Transverse colon (tissue), 4 donors: ENCODE results near the gene CCBE1. TPM values are rescaled to one million over a fixed set of nuclear protein-coding genes. Genes with fewer than 3 reads are reported as not detected.
"Not testable (repeated sequence)": the region's sequence is repeated elsewhere in the genome, so short reads cannot be mapped to it uniquely, and the experiment has no call there.

Experiments used
- DNase-seq: peaks from one replicate; pipeline ENCODE4 v3.0.0-alpha.2; 2019
- H3K27ac ChIP-seq, 4 donors: fragments of 200-600 bp; sonication (generic); 2 replicates each; pipeline ENCODE4 v1.5.1; 2016 to 2018; ENCODE audit warnings: inconsistent platforms in 4 of 4
- H3K27me3 ChIP-seq: fragments of 200-600 bp; sonication (generic); 2 replicates; pipeline ENCODE4 v1.5.1; 2017; ENCODE audit warnings: inconsistent platforms
- H3K36me3 ChIP-seq, 4 donors: fragments of 200-600 bp; sonication (generic); 2 replicates each; pipeline ENCODE4 v1.5.1; 2017 to 2019; ENCODE audit warnings: inconsistent platforms in 4 of 4
- H3K4me1 ChIP-seq, 4 donors: fragments of 200-600 bp; sonication (generic); 2 replicates each; pipeline ENCODE4 v1.5.1; 2017 to 2020; ENCODE audit warnings: inconsistent platforms in 4 of 4
- H3K4me3 ChIP-seq, 4 donors: fragments of 200-600 bp; sonication (generic); 1 replicate in 1 of 4; 2 replicates in 3 of 4; pipeline versions ENCODE4 v1.5.1 to v1.6.1; 2017 to 2019; ENCODE audit warnings: inconsistent platforms in 4 of 4
- H3K9me3 ChIP-seq, 2 donors: fragments of 200-600 bp; sonication (generic); 2 replicates each; pipeline ENCODE4 v1.5.1; 2017 to 2019; ENCODE audit warnings: inconsistent platforms in 2 of 2
- EP300 ChIP-seq: sonication (generic); formaldehyde crosslinking; IDR thresholded peaks from one replicate; pipeline ENCODE4 v1.6.1; 2017; ENCODE audit warnings: antibody characterized with exemption, low read depth
- POLR2A ChIP-seq: fragments of 450-650 bp; IDR thresholded peaks from one replicate; pipeline ENCODE4 v1.6.1; 2016; ENCODE audit warnings: antibody characterized with exemption, mild to moderate bottlenecking, moderate library complexity
- POLR2AphosphoS5 ChIP-seq, 3 donors: sonication (generic); formaldehyde crosslinking; IDR thresholded peaks; one replicate each; pipeline ENCODE4 v1.6.1; 2016; ENCODE audit warnings: antibody characterized with exemption in 3 of 3
- WGBS, 2 donors: methylation state at CpG; one replicate each; pipeline ENCODE4 v1.1.5; 2018; ENCODE audit warnings: low coverage in 1 of 2; 5-methylcytosine and 5-hydroxymethylcytosine counted together
- in situ Hi-C, 4 donors: fragments of 200-750 bp; cut with MboI; loops; one replicate each; pipeline versions ENCODE4 v1.15.0 to v1.15.1; 2017; ENCODE audit warnings: low sequenced_read_pairs in 3 of 4, low pct_ligation_motif_present in 1 of 4, low pct_unique_long_range_greater_than_20kb in 1 of 4
- intact Hi-C: fragments of 100-400 bp; cut with DNase I; formaldehyde crosslinking; loops from one replicate; pipeline ENCODE4 v1.15.1; 2023; ENCODE audit warnings: low total_unique reads
- total RNA-seq, 4 donors: library from RNA; depleted of rRNA; stranded (reverse); fragments of >200 nt; gene quantifications; one replicate each; pipeline ENCODE4 v1.1.0, GENCODE V29; 2016
- TF ChIP-seq, protein P1 (sequence below), 5 experiments: fragments of 200-600 bp in 3 of 5; fragments of 450-650 bp in 2 of 5; sonication (generic) in 3 of 5; IDR thresholded peaks; 1 replicate in 2 of 5; 2 replicates in 3 of 5; pipeline ENCODE4 v1.5.1; 2016 to 2017; ENCODE audit warnings: antibody characterized with exemption in 5 of 5, inconsistent platforms in 3 of 5, mild to moderate bottlenecking in 2 of 5, moderate library complexity in 1 of 5

Gene CCBE1
- total RNA-seq, 4 donors from 2014 or later: 6.1 to 43.0 (median 15.7) TPM

DNA sequence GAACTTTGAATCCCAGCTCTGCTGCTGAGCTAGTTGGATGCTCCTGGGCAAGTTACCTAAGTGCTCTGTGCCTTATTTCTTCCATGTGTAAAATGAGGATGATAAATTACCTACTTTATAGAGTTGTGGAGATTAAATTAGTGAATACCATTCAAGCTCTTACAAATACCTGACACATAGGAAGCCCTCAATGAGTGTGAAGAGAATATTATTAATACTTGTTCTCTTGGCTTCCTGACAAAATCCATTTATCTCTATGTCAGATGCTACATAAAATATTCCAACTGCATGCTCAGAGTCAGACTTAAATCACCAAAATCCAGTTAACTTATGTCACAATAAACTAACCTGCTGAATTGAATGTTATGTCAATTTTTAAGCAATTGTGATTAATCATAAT, 42.9 kb upstream of the CCBE1 start:
- H3K4me3 ChIP-seq: no peak overlapping the region
- no peaks in the 10 kb centered on the region for H3K36me3 ChIP-seq
- in situ Hi-C loops: no loop called here
- no peak overlapping the region for H3K27ac ChIP-seq
- TF ChIP-seq EP300 (no peak), POLR2AphosphoS5 (IDR thresholded peaks at IDR 0.05) (no peak), POLR2A (no peak)
- TF ChIP-seq, protein P1, sequence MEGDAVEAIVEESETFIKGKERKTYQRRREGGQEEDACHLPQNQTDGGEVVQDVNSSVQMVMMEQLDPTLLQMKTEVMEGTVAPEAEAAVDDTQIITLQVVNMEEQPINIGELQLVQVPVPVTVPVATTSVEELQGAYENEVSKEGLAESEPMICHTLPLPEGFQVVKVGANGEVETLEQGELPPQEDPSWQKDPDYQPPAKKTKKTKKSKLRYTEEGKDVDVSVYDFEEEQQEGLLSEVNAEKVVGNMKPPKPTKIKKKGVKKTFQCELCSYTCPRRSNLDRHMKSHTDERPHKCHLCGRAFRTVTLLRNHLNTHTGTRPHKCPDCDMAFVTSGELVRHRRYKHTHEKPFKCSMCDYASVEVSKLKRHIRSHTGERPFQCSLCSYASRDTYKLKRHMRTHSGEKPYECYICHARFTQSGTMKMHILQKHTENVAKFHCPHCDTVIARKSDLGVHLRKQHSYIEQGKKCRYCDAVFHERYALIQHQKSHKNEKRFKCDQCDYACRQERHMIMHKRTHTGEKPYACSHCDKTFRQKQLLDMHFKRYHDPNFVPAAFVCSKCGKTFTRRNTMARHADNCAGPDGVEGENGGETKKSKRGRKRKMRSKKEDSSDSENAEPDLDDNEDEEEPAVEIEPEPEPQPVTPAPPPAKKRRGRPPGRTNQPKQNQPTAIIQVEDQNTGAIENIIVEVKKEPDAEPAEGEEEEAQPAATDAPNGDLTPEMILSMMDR (IDR thresholded peaks at IDR 0.05): no peak
- DNase-seq: no peak
- intact Hi-C loops: no loop called here
- H3K27me3 ChIP-seq: no peaks in the 10 kb centered on the region
- no peaks in the 10 kb centered on the region for H3K9me3 ChIP-seq
- no peaks in the 10 kb centered on the region for H3K4me1 ChIP-seq

DNA sequence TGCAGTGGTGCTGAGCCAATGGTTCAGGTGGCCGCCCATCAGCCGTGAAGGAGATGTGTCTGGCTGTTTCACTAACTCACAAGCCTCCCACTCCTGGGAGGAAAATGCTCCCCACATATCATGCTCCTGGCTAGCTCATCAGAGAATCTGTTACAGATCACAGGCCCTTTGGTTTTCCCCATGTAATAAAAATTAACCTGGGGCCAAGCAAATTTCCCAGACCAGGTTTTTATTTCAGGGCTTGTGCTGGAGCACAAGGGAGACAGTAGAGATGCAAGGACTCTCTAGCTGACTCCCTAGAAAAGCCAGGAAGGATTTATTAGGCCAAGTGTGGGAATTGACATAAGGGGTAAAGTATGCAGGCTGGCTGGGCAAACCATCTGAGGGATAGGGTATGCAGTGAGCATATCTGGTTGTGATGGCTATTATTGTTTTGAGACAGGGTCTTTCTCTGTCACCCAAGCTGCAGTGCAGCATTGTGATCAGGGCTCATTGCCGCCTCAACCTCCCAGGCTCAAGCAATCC, 40.6 kb upstream of the CCBE1 start:
- no peak overlapping the region for H3K4me3 ChIP-seq
- H3K9me3 ChIP-seq: no peaks in the 10 kb centered on the region
- TF ChIP-seq POLR2AphosphoS5 (IDR thresholded peaks at IDR 0.05) (no peak), EP300 (no peak)
- H3K4me1 ChIP-seq: no peaks in the 10 kb centered on the region
- intact Hi-C loops: no loop called here
- no peaks in the 10 kb centered on the region for H3K36me3 ChIP-seq
- no peaks in the 10 kb centered on the region for H3K27me3 ChIP-seq
- in situ Hi-C loops: no loop called here
- H3K27ac ChIP-seq: no peak overlapping the region
- WGBS, 2 donors: 91% methylated on average over 3 of the region's 3 CpGs; no CpG with 5 or more reads in 1 of the 2 donors
- DNase-seq: no peak

DNA sequence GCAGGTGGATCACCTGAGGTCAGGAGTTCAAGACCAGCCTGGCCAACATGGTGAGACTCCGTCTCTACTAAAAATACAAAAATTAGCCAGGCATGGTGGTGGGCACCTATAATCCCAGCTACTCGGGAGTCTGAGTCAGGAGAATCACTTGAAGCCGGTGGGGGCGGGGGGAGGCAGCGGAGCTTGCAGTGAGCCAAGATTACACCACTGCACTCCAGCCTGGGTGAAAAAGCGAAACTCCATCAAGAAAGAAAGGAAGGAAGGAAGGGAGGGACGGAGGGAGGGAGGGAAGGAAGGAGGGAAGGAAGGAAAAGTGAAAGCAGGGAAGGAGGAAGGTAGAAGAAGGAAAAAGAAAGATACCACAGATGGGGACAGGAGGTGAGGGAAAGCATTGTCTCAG, 40.1 kb upstream of the CCBE1 start:
- H3K27me3 ChIP-seq, intact Hi-C loops, DNase-seq, H3K4me3 ChIP-seq, H3K27ac ChIP-seq, H3K36me3 ChIP-seq, in situ Hi-C loops, H3K9me3 ChIP-seq, H3K4me1 ChIP-seq: not testable (repeated sequence)
- WGBS, 2 donors: 75 to 91% methylated on average over 2 to 7 of the region's 7 CpGs

DNA sequence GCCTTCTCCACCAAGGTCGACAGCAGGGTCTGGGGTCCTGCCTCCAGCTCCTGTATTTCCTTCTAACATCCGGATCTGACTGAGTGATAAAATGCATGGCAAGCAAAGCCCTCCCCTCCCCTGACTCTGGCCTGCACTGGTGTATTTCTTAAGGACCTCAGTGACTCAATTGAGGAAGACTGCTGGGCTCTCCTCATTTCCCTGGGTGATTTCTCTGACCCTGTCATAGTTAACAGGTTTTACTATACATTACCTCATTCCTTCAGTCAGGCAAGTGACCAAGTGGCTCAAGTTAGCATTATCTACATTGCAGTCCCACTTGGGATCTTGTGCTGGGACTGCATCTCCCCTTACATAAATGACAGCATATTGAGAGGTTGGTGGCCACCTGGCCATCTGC, 38.8 kb upstream of the CCBE1 start:
- 56% methylated on average over 2 of the region's 2 CpGs; no CpG with 5 or more reads in 1 of the 2 donors for WGBS, 2 donors
- intact Hi-C loops (no loop called here), in situ Hi-C loops (no loop called here)
- no peaks in the 10 kb centered on the region for H3K36me3 ChIP-seq
- H3K27me3 ChIP-seq: no peaks in the 10 kb centered on the region
- DNase-seq: no peak
- H3K9me3 ChIP-seq: no peaks in the 10 kb centered on the region
- no peak overlapping the region for H3K4me3 ChIP-seq
- TF ChIP-seq, protein P1 (IDR thresholded peaks at IDR 0.05): no peak
- no peak for TF ChIP-seq EP300
- TF ChIP-seq POLR2A: no peak
- no peak for TF ChIP-seq POLR2AphosphoS5 (IDR thresholded peaks at IDR 0.05)
- no peaks in the 10 kb centered on the region for H3K4me1 ChIP-seq
- no peak overlapping the region for H3K27ac ChIP-seq

DNA sequence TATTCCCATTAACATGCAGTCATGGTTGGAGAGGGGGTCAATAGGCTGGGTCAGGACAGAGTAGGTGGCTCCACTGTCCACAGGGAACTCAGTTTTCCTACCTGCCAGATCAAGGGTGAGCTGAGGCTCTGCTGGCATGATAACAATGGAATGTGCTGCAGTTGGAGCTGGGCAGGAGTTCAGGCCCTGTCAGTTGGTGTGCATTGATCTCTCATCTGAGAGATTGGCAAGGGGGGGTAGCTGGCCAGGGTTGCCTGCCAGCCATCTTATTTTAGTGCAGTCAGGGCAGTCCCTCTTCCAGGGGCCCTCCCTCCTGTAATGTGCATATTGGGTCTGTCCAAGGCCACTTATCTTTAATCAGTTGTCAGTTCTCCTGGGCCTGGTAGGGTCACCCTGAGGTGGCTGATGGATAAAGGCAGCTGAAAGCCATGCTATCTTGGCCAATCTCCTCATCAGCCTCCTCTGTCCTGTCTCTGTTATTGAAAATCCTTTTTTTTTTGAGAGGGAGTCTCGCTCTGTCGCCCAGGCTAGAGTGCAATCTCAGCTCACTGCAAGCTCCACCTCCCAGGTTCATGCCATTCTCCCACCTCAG, 38.1 kb upstream of the CCBE1 start:
- TF ChIP-seq, protein P1 (IDR thresholded peaks at IDR 0.05): no peak
- H3K4me1 ChIP-seq: no peaks in the 10 kb centered on the region
- in situ Hi-C loops (no loop called here), intact Hi-C loops (no loop called here)
- H3K27ac ChIP-seq: no peak overlapping the region
- H3K9me3 ChIP-seq: no peaks in the 10 kb centered on the region
- WGBS, 2 donors: 98% methylated on average over 2 of the region's 2 CpGs; no CpG with 5 or more reads in 1 of the 2 donors
- no peak for DNase-seq
- no peaks in the 10 kb centered on the region for H3K27me3 ChIP-seq
- no peak overlapping the region for H3K4me3 ChIP-seq
- H3K36me3 ChIP-seq: no peaks in the 10 kb centered on the region
